Osteoblast (primary cell): ENCODE data around the gene PMAIP1. TPM values are rescaled to one million over a fixed set of nuclear protein-coding genes. Genes with fewer than 3 reads are reported as not detected.

Experiments used
- DNase-seq: peaks from one replicate; pipeline ENCODE4 v3.0.0; 2011; ENCODE audit warnings: low spot score, mixed read lengths; ENCODE audit not compliant: insufficient read length; ENCODE audit errors: missing footprints
- H2AFZ ChIP-seq: 2 replicates; pipeline ENCODE4 v1.6.0; 2011; ENCODE audit warnings: mild to moderate bottlenecking, low read length
- H3K27ac ChIP-seq: 2 replicates; pipeline ENCODE4 v1.5.1; 2011; ENCODE audit warnings: mild to moderate bottlenecking, low read depth, low read length, moderate library complexity
- H3K27me3 ChIP-seq: 2 replicates; pipeline ENCODE4 v1.6.0; 2012; ENCODE audit warnings: mild to moderate bottlenecking, control low read depth, inconsistent platforms, low read length, moderate library complexity; ENCODE audit not compliant: insufficient read depth
- H3K36me3 ChIP-seq: 2 replicates; pipeline ENCODE4 v1.5.1; 2011; ENCODE audit warnings: mild to moderate bottlenecking, low read length, control low read depth, moderate library complexity; ENCODE audit not compliant: insufficient read depth
- H3K4me1 ChIP-seq: 2 replicates; pipeline ENCODE4 v1.5.1; 2011; ENCODE audit warnings: mild to moderate bottlenecking, low read length, control low read depth, moderate library complexity; ENCODE audit not compliant: insufficient read depth
- H3K4me2 ChIP-seq: 2 replicates; pipeline ENCODE4 v1.6.0; 2011; ENCODE audit warnings: mild to moderate bottlenecking, low read length; ENCODE audit not compliant: insufficient read depth
- H3K4me3 ChIP-seq: fragments of 200-600 bp; sonication (generic); 3 replicates; pipeline ENCODE4 v1.5.1; 2012; ENCODE audit warnings: mild to moderate bottlenecking, low read length, inconsistent platforms; ENCODE audit not compliant: insufficient read depth
- H3K79me2 ChIP-seq: 2 replicates; pipeline ENCODE4 v1.6.0; 2012; ENCODE audit warnings: mild to moderate bottlenecking, low read length, control low read depth, inconsistent platforms; ENCODE audit not compliant: insufficient read depth
- H3K9me3 ChIP-seq: 2 replicates; pipeline ENCODE4 v1.5.1; 2011; ENCODE audit warnings: low read depth, low read length, control low read depth
- H4K20me1 ChIP-seq: 2 replicates; pipeline ENCODE4 v1.6.0; 2012; ENCODE audit warnings: mild to moderate bottlenecking, low read length, control low read depth; ENCODE audit not compliant: insufficient read depth
- total RNA-seq: library from RNA; depleted of rRNA; stranded (reverse); fragments of >200 nt; gene quantifications from 2 replicates; pipeline ENCODE4 v1.2.3, GENCODE V29; 2012
- TF ChIP-seq, protein P1 (sequence below): IDR thresholded peaks from 2 replicates; pipeline ENCODE4 v1.5.1; 2011; ENCODE audit warnings: mild to moderate bottlenecking, low read depth, low read length, moderate library complexity; ENCODE audit errors: extremely low read depth

Gene PMAIP1
- total RNA-seq, 1 donor, result 4.0 TPM

- H3K4me2 ChIP-seq, result no peak overlapping the region
- no peaks in the 10 kb centered on the region for H4K20me1 ChIP-seq
- H3K27ac ChIP-seq, result no peak overlapping the region
- no peaks in the 10 kb centered on the region for H3K27me3 ChIP-seq
- no peaks in the 10 kb centered on the region for H3K79me2 ChIP-seq
- peak overlapping the region; percentile 21 for H2AFZ ChIP-seq
- no peak overlapping the region for H3K4me3 ChIP-seq
- no peaks in the 10 kb centered on the region for H3K9me3 ChIP-seq
- H3K4me1 ChIP-seq, result peaks cover 38% of the 10 kb centered on the region
- DNase-seq, result no peak
- peaks cover 4% of the 10 kb centered on the region for H3K36me3 ChIP-seq
- TF ChIP-seq, protein P1, sequence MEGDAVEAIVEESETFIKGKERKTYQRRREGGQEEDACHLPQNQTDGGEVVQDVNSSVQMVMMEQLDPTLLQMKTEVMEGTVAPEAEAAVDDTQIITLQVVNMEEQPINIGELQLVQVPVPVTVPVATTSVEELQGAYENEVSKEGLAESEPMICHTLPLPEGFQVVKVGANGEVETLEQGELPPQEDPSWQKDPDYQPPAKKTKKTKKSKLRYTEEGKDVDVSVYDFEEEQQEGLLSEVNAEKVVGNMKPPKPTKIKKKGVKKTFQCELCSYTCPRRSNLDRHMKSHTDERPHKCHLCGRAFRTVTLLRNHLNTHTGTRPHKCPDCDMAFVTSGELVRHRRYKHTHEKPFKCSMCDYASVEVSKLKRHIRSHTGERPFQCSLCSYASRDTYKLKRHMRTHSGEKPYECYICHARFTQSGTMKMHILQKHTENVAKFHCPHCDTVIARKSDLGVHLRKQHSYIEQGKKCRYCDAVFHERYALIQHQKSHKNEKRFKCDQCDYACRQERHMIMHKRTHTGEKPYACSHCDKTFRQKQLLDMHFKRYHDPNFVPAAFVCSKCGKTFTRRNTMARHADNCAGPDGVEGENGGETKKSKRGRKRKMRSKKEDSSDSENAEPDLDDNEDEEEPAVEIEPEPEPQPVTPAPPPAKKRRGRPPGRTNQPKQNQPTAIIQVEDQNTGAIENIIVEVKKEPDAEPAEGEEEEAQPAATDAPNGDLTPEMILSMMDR, result no peak
Observed at GRCh38 chr18:59907172-59907571, 7.4 kb downstream of the PMAIP1 start.

GRCh38 chr18:59907660-59908059, 7.9 kb downstream of the PMAIP1 start:
- Histone ChIP-seq H4K20me1 (no peaks in the 10 kb centered on the region), H3K79me2 (no peaks in the 10 kb centered on the region), H2AFZ (no peak overlapping the region), H3K4me2 (no peak overlapping the region), H3K36me3 (peaks cover 4% of the 10 kb centered on the region), H3K4me3 (no peak overlapping the region), H3K9me3 (no peaks in the 10 kb centered on the region), H3K27ac (no peak overlapping the region), H3K4me1 (peaks cover 38% of the 10 kb centered on the region), H3K27me3 (no peaks in the 10 kb centered on the region)
- TF ChIP-seq, protein P1, result no peak
- DNase-seq, result no peak

- no peaks in the 10 kb centered on the region for H3K79me2 ChIP-seq
- H3K4me2 ChIP-seq, result peak overlapping the region; percentile 56
- TF ChIP-seq, protein P1, result no peak
- H3K4me3 ChIP-seq, result peak overlapping the region; percentile 12
- H2AFZ ChIP-seq, result peak overlapping the region; percentile 42
- no peaks in the 10 kb centered on the region for H4K20me1 ChIP-seq
- peaks cover 38% of the 10 kb centered on the region for H3K4me1 ChIP-seq
- H3K9me3 ChIP-seq, result peaks cover 2% of the 10 kb centered on the region
- no peaks in the 10 kb centered on the region for H3K27me3 ChIP-seq
- H3K27ac ChIP-seq, result peak overlapping the region; percentile 76
- no peak for DNase-seq
- no peaks in the 10 kb centered on the region for H3K36me3 ChIP-seq
Observed at GRCh38 chr18:59908799-59909198, 9.0 kb downstream of the PMAIP1 start.

GRCh38 chr18:59909289-59910036, 9.7 kb downstream of the PMAIP1 start:
- Histone ChIP-seq H3K27ac (peak overlapping the region; percentile 76), H3K4me3 (peak overlapping the region; percentile 12), H3K9me3 (peaks cover 2% of the 10 kb centered on the region), H3K36me3 (no peaks in the 10 kb centered on the region), H3K4me1 (peaks cover 34% of the 10 kb centered on the region), H2AFZ (peak overlapping the region; percentile 49), H3K79me2 (no peaks in the 10 kb centered on the region), H4K20me1 (no peaks in the 10 kb centered on the region), H3K27me3 (no peaks in the 10 kb centered on the region), H3K4me2 (peak overlapping the region; percentile 56)
- DNase-seq, result no peak
- TF ChIP-seq, protein P1, result no peak
